ENCODE data around the gene NAALADL2. TPM values are rescaled to one million over a fixed set of nuclear protein-coding genes. Genes with fewer than 3 reads are reported as not detected.

The NAALADL2 gene
- total RNA-seq, 4 donors from 2014 or later, result 0.26 to 218 (median 17.4) TPM

DNA sequence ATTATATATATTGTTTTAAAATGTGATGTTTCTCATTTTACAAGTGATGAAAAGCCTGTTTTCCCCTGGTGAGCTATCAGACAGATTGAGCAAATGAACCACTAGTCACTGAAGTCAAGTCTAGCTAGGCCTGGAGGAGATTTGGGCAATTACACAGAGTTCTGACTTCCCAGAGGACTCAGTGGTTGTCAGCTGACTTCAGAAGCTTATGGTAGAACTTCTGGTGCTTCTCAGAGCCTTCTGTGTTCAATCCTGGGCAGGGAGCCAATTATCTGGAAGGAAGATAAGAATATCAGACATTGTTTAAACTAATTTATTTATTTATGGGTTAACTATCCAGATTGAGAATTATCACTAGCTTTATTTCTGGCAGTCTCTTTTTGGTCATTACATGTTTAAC is 37.7 kb upstream of the NAALADL2 start:
- Histone ChIP-seq H3K9me3 (no peaks in the 10 kb centered on the region), H3K4me1 (no peaks in the 10 kb centered on the region), H3K36me3 (no peaks in the 10 kb centered on the region), H3K27me3 (no peaks in the 10 kb centered on the region), H3K4me3 (no peak overlapping the region), H3K27ac (no peak overlapping the region)
- no peak for TF ChIP-seq POLR2A (IDR thresholded peaks at IDR 0.05)
- TF ChIP-seq, protein P1, sequence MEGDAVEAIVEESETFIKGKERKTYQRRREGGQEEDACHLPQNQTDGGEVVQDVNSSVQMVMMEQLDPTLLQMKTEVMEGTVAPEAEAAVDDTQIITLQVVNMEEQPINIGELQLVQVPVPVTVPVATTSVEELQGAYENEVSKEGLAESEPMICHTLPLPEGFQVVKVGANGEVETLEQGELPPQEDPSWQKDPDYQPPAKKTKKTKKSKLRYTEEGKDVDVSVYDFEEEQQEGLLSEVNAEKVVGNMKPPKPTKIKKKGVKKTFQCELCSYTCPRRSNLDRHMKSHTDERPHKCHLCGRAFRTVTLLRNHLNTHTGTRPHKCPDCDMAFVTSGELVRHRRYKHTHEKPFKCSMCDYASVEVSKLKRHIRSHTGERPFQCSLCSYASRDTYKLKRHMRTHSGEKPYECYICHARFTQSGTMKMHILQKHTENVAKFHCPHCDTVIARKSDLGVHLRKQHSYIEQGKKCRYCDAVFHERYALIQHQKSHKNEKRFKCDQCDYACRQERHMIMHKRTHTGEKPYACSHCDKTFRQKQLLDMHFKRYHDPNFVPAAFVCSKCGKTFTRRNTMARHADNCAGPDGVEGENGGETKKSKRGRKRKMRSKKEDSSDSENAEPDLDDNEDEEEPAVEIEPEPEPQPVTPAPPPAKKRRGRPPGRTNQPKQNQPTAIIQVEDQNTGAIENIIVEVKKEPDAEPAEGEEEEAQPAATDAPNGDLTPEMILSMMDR (IDR thresholded peaks at IDR 0.05), result no peak
- DNase-seq, result no peak
- intact Hi-C loops (cut with DNase I; ENCODE audit: low total_unique reads), result no loop called here

DNA sequence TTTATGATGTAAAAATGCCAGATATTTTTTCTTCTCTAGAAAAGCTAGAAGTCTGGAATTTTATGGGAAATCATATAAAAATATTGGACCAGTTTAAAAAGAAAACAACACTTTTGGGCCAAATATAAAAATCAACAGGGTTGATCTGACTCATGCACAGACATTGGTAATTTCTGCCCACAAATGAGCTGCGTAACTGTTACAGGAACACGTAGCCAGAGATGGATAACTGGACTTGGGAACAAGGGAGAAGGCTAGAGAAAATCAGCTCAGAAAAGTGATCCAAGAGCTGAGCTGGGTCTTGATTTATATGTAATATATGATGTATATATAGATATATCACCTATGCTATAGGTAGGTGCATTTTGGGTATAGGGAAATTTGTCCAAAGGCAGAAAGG is 36.8 kb upstream of the NAALADL2 start:
- intact Hi-C loops (cut with DNase I; ENCODE audit: low total_unique reads), result no loop called here
- TF ChIP-seq, protein P1 (IDR thresholded peaks at IDR 0.05), result no peak
- no peaks in the 10 kb centered on the region for H3K36me3 ChIP-seq
- no peak for DNase-seq
- H3K27ac ChIP-seq, result no peak overlapping the region
- H3K27me3 ChIP-seq, result no peaks in the 10 kb centered on the region
- no peak overlapping the region for H3K4me3 ChIP-seq
- no peaks in the 10 kb centered on the region for H3K9me3 ChIP-seq
- no peaks in the 10 kb centered on the region for H3K4me1 ChIP-seq

DNA sequence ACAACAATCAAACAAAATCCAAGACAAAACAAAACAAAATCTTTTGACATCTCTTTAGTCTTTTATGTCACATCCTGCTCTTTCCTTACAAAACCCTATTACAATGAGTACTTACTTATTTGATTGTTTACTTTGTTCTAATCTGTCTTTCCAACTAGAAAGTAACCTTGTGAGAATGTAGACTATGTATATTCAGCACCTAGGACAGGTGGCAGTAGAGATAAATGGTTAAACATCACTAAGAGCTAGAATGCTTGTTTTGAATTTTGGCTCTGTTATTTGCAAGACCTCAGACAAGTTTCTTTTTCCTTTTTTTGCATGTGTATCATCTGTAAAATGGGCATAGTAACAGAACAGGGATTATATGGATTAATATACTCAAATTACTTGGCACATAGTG is 33.1 kb upstream of the NAALADL2 start:
- intact Hi-C loops (cut with DNase I; ENCODE audit: low total_unique reads), result no loop called here
- no peaks in the 10 kb centered on the region for H3K27me3 ChIP-seq
- H3K27ac ChIP-seq, result no peak overlapping the region
- H3K4me1 ChIP-seq, result no peaks in the 10 kb centered on the region
- no peaks in the 10 kb centered on the region for H3K9me3 ChIP-seq
- no peak for DNase-seq
- no peaks in the 10 kb centered on the region for H3K36me3 ChIP-seq
- TF ChIP-seq, protein P1 (IDR thresholded peaks at IDR 0.05), result no peak
- TF ChIP-seq POLR2A (IDR thresholded peaks at IDR 0.05), result no peak
- H3K4me3 ChIP-seq, result no peak overlapping the region

DNA sequence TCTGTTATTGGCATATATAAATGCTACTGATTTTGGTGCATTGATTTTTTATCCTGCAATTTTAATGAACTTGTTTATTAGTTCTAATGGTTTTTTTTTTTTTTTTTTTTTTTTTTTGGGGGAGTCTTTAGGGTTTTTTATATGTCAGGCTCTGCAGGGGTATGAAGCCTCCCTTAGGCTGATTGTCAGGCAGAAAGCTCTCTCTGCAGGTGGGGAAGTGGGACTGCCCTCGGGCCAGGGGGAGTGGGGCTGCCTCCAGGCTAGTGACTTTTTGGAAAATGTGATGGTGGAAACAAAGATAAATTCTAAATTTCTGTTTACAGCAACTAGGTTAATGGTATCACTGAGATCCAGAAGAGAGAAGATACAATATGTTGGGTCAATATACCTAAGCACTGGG is 14.4 kb upstream of the NAALADL2 start:
- no peak for TF ChIP-seq POLR2A (IDR thresholded peaks at IDR 0.05)
- TF ChIP-seq, protein P1 (IDR thresholded peaks at IDR 0.05), result no peak
- Histone ChIP-seq H3K4me1 (no peaks in the 10 kb centered on the region), H3K27me3 (no peaks in the 10 kb centered on the region), H3K9me3 (no peaks in the 10 kb centered on the region), H3K4me3 (no peak overlapping the region), H3K27ac (no peak overlapping the region), H3K36me3 (no peaks in the 10 kb centered on the region)
- intact Hi-C loops (cut with DNase I; ENCODE audit: low total_unique reads), result no loop called here
- DNase-seq, result no peak

DNA sequence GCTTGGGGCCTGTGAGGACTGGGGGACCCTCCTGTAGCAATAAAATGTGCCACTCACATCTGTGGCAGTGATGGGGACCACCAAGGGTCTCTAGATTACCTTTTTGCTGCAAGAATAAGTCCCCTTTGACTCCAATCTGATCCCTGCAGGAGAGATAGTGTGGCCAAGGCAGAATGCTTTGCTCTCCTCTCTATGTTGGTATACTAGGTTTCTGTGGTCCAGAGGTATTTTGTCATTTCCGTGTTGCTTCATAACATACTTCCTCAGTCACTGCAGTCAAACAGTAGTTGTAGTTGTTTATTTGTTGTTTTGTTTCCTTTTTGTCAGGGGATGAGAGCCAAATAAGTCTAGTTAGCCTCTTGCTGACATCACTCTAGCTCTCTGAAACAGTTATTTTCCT is 13.1 kb upstream of the NAALADL2 start:
- intact Hi-C loops (cut with DNase I; ENCODE audit: low total_unique reads), result no loop called here
- TF ChIP-seq, protein P1 (IDR thresholded peaks at IDR 0.05), result no peak
- no peak for TF ChIP-seq POLR2A (IDR thresholded peaks at IDR 0.05)

More for the DNA sequence above, 13.1 kb upstream of the NAALADL2 start:
- DNase-seq, result no peak
- Histone ChIP-seq H3K27ac (no peak overlapping the region), H3K36me3 (no peaks in the 10 kb centered on the region), H3K4me3 (no peak overlapping the region), H3K27me3 (no peaks in the 10 kb centered on the region), H3K9me3 (no peaks in the 10 kb centered on the region), H3K4me1 (no peaks in the 10 kb centered on the region)

Data from uterus (tissue), 4 donors.